ENCODE results near the gene TMEM43.

- TF ChIP-seq POLR2A (IDR thresholded peaks at IDR 0.05; ENCODE audit: low read depth, low read length) (no peak), POLR2AphosphoS5 (IDR thresholded peaks at IDR 0.05; ENCODE audit: low read depth, low read length) (no peak), TAF1 (IDR thresholded peaks at IDR 0.05; ENCODE audit: borderline replicate concordance, low read depth, low read length) (no peak)
Observed at GRCh38 chr3:14132120-14132519, 7.3 kb downstream of the TMEM43 start.

Measured in GM12892 (cell line).